ENCODE data around the gene STPG1.

The STPG1 gene

GRCh38 chr1:24442764-24443163, 29.2 kb upstream of the STPG1 start:
- TF ChIP-seq CTCF (IDR thresholded peaks at IDR 0.05; ENCODE audit: low read depth, low read length, missing control alignments), result no peak
- H3K27me3 ChIP-seq (replicated peaks), result no peaks in the 10 kb centered on the region
- no peak overlapping the region for H3K27ac ChIP-seq
- H3K36me3 ChIP-seq (replicated peaks), result no peaks in the 10 kb centered on the region
- no peak overlapping the region for H3K4me3 ChIP-seq (ENCODE audit: low read depth, low read length)
- no peak for DNase-seq
- in situ Hi-C loops (cut with HindIII; ENCODE audit: low pct_ligation_motif_present, low sequenced_read_pairs), result no loop called here

GRCh38 chr1:24441996-24442668, 28.6 kb upstream of the STPG1 start:
- no peaks in the 10 kb centered on the region for H3K27me3 ChIP-seq (replicated peaks)
- H3K4me3 ChIP-seq (ENCODE audit: low read depth, low read length), result no peak overlapping the region
- no peaks in the 10 kb centered on the region for H3K36me3 ChIP-seq (replicated peaks)
- TF ChIP-seq CTCF (IDR thresholded peaks at IDR 0.05; ENCODE audit: low read depth, low read length, missing control alignments), result no peak
- no peak overlapping the region for H3K27ac ChIP-seq
- in situ Hi-C loops (cut with HindIII; ENCODE audit: low pct_ligation_motif_present, low sequenced_read_pairs), result no loop called here
- DNase-seq, result no peak

- in situ Hi-C loops (cut with HindIII; ENCODE audit: low pct_ligation_motif_present, low sequenced_read_pairs), result no loop called here
- Histone ChIP-seq H3K27ac (no peak overlapping the region), H3K4me3 (ENCODE audit: low read depth, low read length) (no peak overlapping the region), H3K36me3 (replicated peaks) (no peaks in the 10 kb centered on the region), H3K27me3 (replicated peaks) (no peaks in the 10 kb centered on the region)
- no peak for TF ChIP-seq CTCF (IDR thresholded peaks at IDR 0.05; ENCODE audit: low read depth, low read length, missing control alignments)
- no peak for DNase-seq
Measured at GRCh38 chr1:24441480-24441879, 27.9 kb upstream of the STPG1 start.

- H3K27ac ChIP-seq, result no peak overlapping the region
- H3K27me3 ChIP-seq (replicated peaks), result no peaks in the 10 kb centered on the region
- H3K4me3 ChIP-seq (ENCODE audit: low read depth, low read length), result no peak overlapping the region
- TF ChIP-seq CTCF (IDR thresholded peaks at IDR 0.05; ENCODE audit: low read depth, low read length, missing control alignments), result no peak
- in situ Hi-C loops (cut with HindIII; ENCODE audit: low pct_ligation_motif_present, low sequenced_read_pairs), result no loop called here
- no peak for DNase-seq
- no peaks in the 10 kb centered on the region for H3K36me3 ChIP-seq (replicated peaks)
Measured at GRCh38 chr1:24440436-24440835, 26.9 kb upstream of the STPG1 start.

- Histone ChIP-seq H3K27ac (no peak overlapping the region), H3K36me3 (replicated peaks) (no peaks in the 10 kb centered on the region), H3K4me3 (ENCODE audit: low read depth, low read length) (no peak overlapping the region), H3K27me3 (replicated peaks) (no peaks in the 10 kb centered on the region)
- DNase-seq, result no peak
- in situ Hi-C loops (cut with HindIII; ENCODE audit: low pct_ligation_motif_present, low sequenced_read_pairs), result no loop called here
- TF ChIP-seq CTCF (IDR thresholded peaks at IDR 0.05; ENCODE audit: low read depth, low read length, missing control alignments), result peak; percentile 3
Measured at GRCh38 chr1:24438423-24438901, 24.9 kb upstream of the STPG1 start.
